GM19023 (cell line): ENCODE data around the gene HTATSF1.
A peak's percentile ranks its signal among the peaks of the same experiment; 100 is the strongest.

ENCODE experiments used
- ATAC-seq: cut with Tn5 transposase; IDR thresholded peaks from one replicate; pipeline ENCODE4 v1.9.1; 2021; ENCODE audit warnings: mild to moderate bottlenecking, moderate library complexity; ENCODE audit not compliant: unreplicated experiment

The HTATSF1 gene

GRCh38 chrX:136496186-136496763 lies 1.1 kb upstream of the HTATSF1 start:
- ATAC-seq: no peak

- peak; percentile 78 for ATAC-seq
Measured at GRCh38 chrX:136496764-136497555, 432 bp upstream of the HTATSF1 start.

GRCh38 chrX:136519069-136519468 lies 21.7 kb downstream of the HTATSF1 start:
- ATAC-seq: no peak

- no peak for ATAC-seq
Measured at GRCh38 chrX:136523770-136524169, 26.4 kb downstream of the HTATSF1 start.

GRCh38 chrX:136525738-136526606 lies 28.6 kb downstream of the HTATSF1 start:
- no peak for ATAC-seq

- no peak for ATAC-seq
Measured at GRCh38 chrX:136528645-136529315, 31.4 kb downstream of the HTATSF1 start.

- no peak for ATAC-seq
Measured at GRCh38 chrX:136529795-136530194, 32.4 kb downstream of the HTATSF1 start.

- ATAC-seq: no peak
Measured at GRCh38 chrX:136531951-136532350, 34.6 kb downstream of the HTATSF1 start, which contains the start of gene VGLL1. Gene VGLL1 (plus strand): TSS chrX:136532215. CDS start chrX:136536021, 3,806 bp downstream.

- no peak for ATAC-seq
Measured at GRCh38 chrX:136534131-136534530, 36.7 kb downstream of the HTATSF1 start.

- ATAC-seq: no peak
Measured at GRCh38 chrX:136538811-136539210, 41.4 kb downstream of the HTATSF1 start.

- no peak for ATAC-seq
Measured at GRCh38 chrX:136540226-136540625, 42.8 kb downstream of the HTATSF1 start.

- ATAC-seq: no peak
Measured at GRCh38 chrX:136541294-136541693, 43.9 kb downstream of the HTATSF1 start.

- ATAC-seq: no peak
Measured at GRCh38 chrX:136542281-136542680, 44.9 kb downstream of the HTATSF1 start.

GRCh38 chrX:136546371-136546781 lies 49.0 kb downstream of the HTATSF1 start:
- ATAC-seq: no peak

- ATAC-seq: no peak
Measured at GRCh38 chrX:136549226-136549625, 51.8 kb downstream of the HTATSF1 start.

- ATAC-seq: no peak
Measured at GRCh38 chrX:136551410-136551809, 54.0 kb downstream of the HTATSF1 start.

- no peak for ATAC-seq
Measured at GRCh38 chrX:136555694-136556093, 58.3 kb downstream of the HTATSF1 start.
